Hepatocyte (in vitro differentiated cells): ENCODE data around the gene ITPRID2. TPM values are rescaled to one million over a fixed set of nuclear protein-coding genes. Genes with fewer than 3 reads are reported as not detected.
A peak's percentile ranks its signal among the peaks of the same experiment; 100 is the strongest.

Source experiments
- DNase-seq: peaks from one replicate; pipeline ENCODE4 v3.0.0-alpha.2; 2016; ENCODE audit warnings: low spot score
- H2AFZ ChIP-seq: fragments of 200-600 bp; sonication (generic); 2 replicates; pipeline ENCODE4 v1.6.0; 2016; ENCODE audit warnings: antibody characterized with exemption, mild to moderate bottlenecking
- H3K27ac ChIP-seq: fragments of 200-600 bp; sonication (generic); 2 replicates; pipeline ENCODE4 v1.5.1; 2016; ENCODE audit warnings: mild to moderate bottlenecking
- H3K27me3 ChIP-seq: fragments of 200-600 bp; sonication (generic); 2 replicates; pipeline ENCODE4 v1.6.1; 2016
- H3K36me3 ChIP-seq: fragments of 200-600 bp; sonication (generic); replicated peaks from 2 replicates; pipeline ENCODE4 v1.5.1; 2016; ENCODE audit warnings: low read depth; ENCODE audit not compliant: insufficient read depth
- H3K4me1 ChIP-seq: fragments of 200-600 bp; sonication (generic); 2 replicates; pipeline ENCODE4 v1.5.1; 2016; ENCODE audit warnings: mild to moderate bottlenecking, moderate library complexity; ENCODE audit not compliant: insufficient read depth
- H3K4me2 ChIP-seq: fragments of 200-600 bp; sonication (generic); 2 replicates; pipeline ENCODE4 v1.6.0; 2016
- H3K4me3 ChIP-seq: fragments of 200-600 bp; sonication (generic); 2 replicates; pipeline ENCODE4 v1.5.1; 2016; ENCODE audit warnings: mild to moderate bottlenecking
- H3K79me2 ChIP-seq: fragments of 200-600 bp; sonication (generic); 2 replicates; pipeline ENCODE4 v1.6.0; 2017; ENCODE audit warnings: mild to moderate bottlenecking
- H3K9me2 ChIP-seq: fragments of 200-600 bp; sonication (generic); replicated peaks from 2 replicates; pipeline ENCODE4 v1.6.0; 2017; ENCODE audit warnings: mild to moderate bottlenecking; ENCODE audit not compliant: insufficient read depth
- H3K9me3 ChIP-seq: fragments of 200-600 bp; sonication (generic); 2 replicates; pipeline ENCODE4 v1.5.1; 2016; ENCODE audit warnings: low read depth, mild to moderate bottlenecking
- H4K20me1 ChIP-seq: fragments of 200-600 bp; sonication (generic); 2 replicates; pipeline ENCODE4 v1.6.0; 2016; ENCODE audit warnings: mild to moderate bottlenecking; ENCODE audit not compliant: insufficient read depth, poor library complexity, severe bottlenecking
- CTCF ChIP-seq: fragments of 200-600 bp; sonication (generic); IDR thresholded peaks from 2 replicates; pipeline ENCODE4 v1.5.1; 2016; ENCODE audit warnings: antibody characterized with exemption, mild to moderate bottlenecking; ENCODE audit not compliant: poor library complexity
- EZH2 ChIP-seq: fragments of 200-600 bp; sonication (generic); IDR thresholded peaks from 2 replicates; pipeline ENCODE4 v1.6.1; 2016; ENCODE audit warnings: antibody characterized with exemption, mild to moderate bottlenecking, borderline replicate concordance
- EZH2phosphoT487 ChIP-seq: fragments of 200-600 bp; sonication (generic); IDR thresholded peaks from one replicate; pipeline ENCODE4 v1.6.1; 2018; ENCODE audit warnings: antibody characterized with exemption, mild to moderate bottlenecking, low read depth, moderate library complexity; ENCODE audit not compliant: unreplicated experiment, severe bottlenecking
- WGBS: methylation state at CpG from one replicate; pipeline ENCODE4 v1.1.6; 2016; ENCODE audit warnings: low lambda C conversion rate; ENCODE audit errors: missing lambda C conversion rate; 5-methylcytosine and 5-hydroxymethylcytosine counted together
- polyA plus RNA-seq: library from polyadenylated mRNA; unstranded; fragments of >200 nt; fragmentation: Nextera tagmentation; extraction: Ambion mirVana; gene quantifications from 2 replicates; pipeline ENCODE4 v1.2.1, GENCODE V29; 2016
- total RNA-seq: library from RNA; depleted of rRNA; stranded (reverse); fragments of >200 nt; gene quantifications from 2 replicates; pipeline ENCODE4 v1.2.3, GENCODE V29; 2014

ITPRID2 gene
- total and polyA plus RNA-seq, 2 experiments from 2014 or later = 52.5 to 183 TPM

- H3K4me2 ChIP-seq = peak overlapping the region; percentile 75
- no peaks in the 10 kb centered on the region for H3K9me3 ChIP-seq
- peaks cover 51% of the 10 kb centered on the region for H3K79me2 ChIP-seq
- H2AFZ ChIP-seq = peak overlapping the region; percentile 81
- H3K27ac ChIP-seq = peak overlapping the region; percentile 99
- H3K27me3 ChIP-seq = no peaks in the 10 kb centered on the region
- H3K9me2 ChIP-seq = no peaks in the 10 kb centered on the region
- TF ChIP-seq EZH2phosphoT487 (no peak), CTCF (peak; percentile 21)
- peak; percentile 74 for DNase-seq
- peak overlapping the region; percentile 84 for H3K4me3 ChIP-seq
- WGBS = 1% methylated on average over 63 of the region's 83 CpGs
- no peaks in the 10 kb centered on the region for H3K36me3 ChIP-seq
- H4K20me1 ChIP-seq = no peaks in the 10 kb centered on the region
- H3K4me1 ChIP-seq = peaks cover 35% of the 10 kb centered on the region
Measured at GRCh38 chr2:181891966-181892798, 652 bp downstream of the ITPRID2 start.

GRCh38 chr2:181892799-181893435 is 1.4 kb downstream of the ITPRID2 start:
- peaks cover 58% of the 10 kb centered on the region for H3K79me2 ChIP-seq

GRCh38 chr2:181894381-181894780 is 2.9 kb downstream of the ITPRID2 start:
- WGBS = 72% methylated on average over 3 of the region's 3 CpGs
- H2AFZ ChIP-seq = no peak overlapping the region
- no peak for DNase-seq
- peaks cover 66% of the 10 kb centered on the region for H3K79me2 ChIP-seq
- TF ChIP-seq EZH2 (no peak), EZH2phosphoT487 (no peak), CTCF (no peak)
- no peaks in the 10 kb centered on the region for H3K27me3 ChIP-seq
- H3K9me2 ChIP-seq = no peaks in the 10 kb centered on the region
- peak overlapping the region; percentile 99 for H3K27ac ChIP-seq
- H3K4me3 ChIP-seq = peak overlapping the region; percentile 84
- peaks cover 37% of the 10 kb centered on the region for H3K4me1 ChIP-seq
- peaks cover 3% of the 10 kb centered on the region for H3K36me3 ChIP-seq
- H4K20me1 ChIP-seq = no peaks in the 10 kb centered on the region
- no peaks in the 10 kb centered on the region for H3K9me3 ChIP-seq
- H3K4me2 ChIP-seq = peak overlapping the region; percentile 75

More at GRCh38 chr2:181892799-181893435, 1.4 kb downstream of the ITPRID2 start:
- TF ChIP-seq EZH2phosphoT487 (no peak), EZH2 (no peak), CTCF (no peak)
- 6% methylated on average over 10 of the region's 10 CpGs for WGBS
- H3K36me3 ChIP-seq = no peaks in the 10 kb centered on the region
- peak overlapping the region; percentile 81 for H2AFZ ChIP-seq
- no peak for DNase-seq
- H3K9me3 ChIP-seq = no peaks in the 10 kb centered on the region
- no peaks in the 10 kb centered on the region for H3K9me2 ChIP-seq
- H4K20me1 ChIP-seq = no peaks in the 10 kb centered on the region
- peaks cover 37% of the 10 kb centered on the region for H3K4me1 ChIP-seq
- H3K4me3 ChIP-seq = peak overlapping the region; percentile 84
- no peaks in the 10 kb centered on the region for H3K27me3 ChIP-seq
- H3K4me2 ChIP-seq = peak overlapping the region; percentile 75
- peak overlapping the region; percentile 99 for H3K27ac ChIP-seq
